ENCODE measurements around the gene RIN1. TPM values are rescaled to one million over a fixed set of nuclear protein-coding genes. Genes with fewer than 3 reads are reported as not detected.

RIN1 gene
- total and polyA plus RNA-seq, 9 of the 15 experiments (the other 6 are each of a cell fraction or from before 2014, with no cell fraction given), result 0.01 to 1.2 (median 0.45) TPM; not detected in 1

- TF ChIP-seq NFXL1 (CRISPR knock-in tag; IDR thresholded peaks at IDR 0.05), result no peak
- no peak for TF ChIP-seq MTA3 (IDR thresholded peaks at IDR 0.05; ENCODE audit: borderline replicate concordance)
- no peak for TF ChIP-seq RBM25 (IDR thresholded peaks at IDR 0.05; ENCODE audit: low read depth, low read length, severe bottlenecking)
- no peak for TF ChIP-seq SMARCA4 (IDR thresholded peaks at IDR 0.05)
- TF ChIP-seq SRF (CRISPR knock-in tag; IDR thresholded peaks at IDR 0.05), result no peak; a peak in 1 of 4 replicates
- TF ChIP-seq ATF4 (CRISPR knock-in tag; IDR thresholded peaks at IDR 0.05), result no peak
- TF ChIP-seq VEZF1 (CRISPR knock-in tag; IDR thresholded peaks at IDR 0.05), result peak; percentile 54; the same call in 1 of the 2 replicates
- no peak for TF ChIP-seq RNF2 (IDR thresholded peaks at IDR 0.05)
- no peak for TF ChIP-seq CEBPG (CRISPR knock-in tag; IDR thresholded peaks at IDR 0.05)
- TF ChIP-seq CEBPG (tag; conservative IDR thresholded peaks at IDR 0.05 in 1 of 2, IDR thresholded peaks at IDR 0.05 in 1 of 2), result no peak
- TF ChIP-seq BRF1 (IDR thresholded peaks at IDR 0.05; ENCODE audit: borderline replicate concordance, extremely low read depth, insufficient read length), result no peak
- TF ChIP-seq ZNF766 (CRISPR knock-in tag; conservative IDR thresholded peaks at IDR 0.05), result no peak
- no peak for TF ChIP-seq ZNF3 (CRISPR knock-in tag; IDR thresholded peaks at IDR 0.05)
- no peak for TF ChIP-seq DEAF1 (CRISPR knock-in tag; IDR thresholded peaks at IDR 0.05)
- TF ChIP-seq ZNF146 (CRISPR knock-in tag; IDR thresholded peaks at IDR 0.05; ENCODE audit: unreplicated experiment), result no peak
- no peak for TF ChIP-seq SIX5 (IDR thresholded peaks at IDR 0.05; ENCODE audit: borderline replicate concordance in 1 of 2, insufficient read depth in 1 of 2, low read depth in 1 of 2, low read length in 2 of 2)
- TF ChIP-seq ZNF778 (CRISPR knock-in tag; IDR thresholded peaks at IDR 0.05), result no peak
- peak; percentile 94 for TF ChIP-seq FOSL1 (tag; conservative IDR thresholded peaks at IDR 0.05)
- TF ChIP-seq RHOXF2B (CRISPR knock-in tag; conservative IDR thresholded peaks at IDR 0.05), result no peak
- no peak for TF ChIP-seq POLR2H (tag; IDR thresholded peaks at IDR 0.05; ENCODE audit: low read depth)
- TF ChIP-seq PHB2 (IDR thresholded peaks at IDR 0.05; ENCODE audit: low read depth), result no peak
Observed at GRCh38 chr11:66312549-66313320, 23.5 kb downstream of the RIN1 start (continued).

All from K562 (cell line).